ENCODE measurements around the gene PRKCZ. TPM values are rescaled to one million over a fixed set of nuclear protein-coding genes. Genes with fewer than 3 reads are reported as not detected.

PRKCZ gene
- total and polyA plus RNA-seq, 11 donors, result 12.5 to 20.7 (median 16.5) TPM

- H3K27me3 ChIP-seq, result no peaks in the 10 kb centered on the region
- peak in 3 of 4 donors; percentile 29 to 49 (median 43) for ATAC-seq
Measured at GRCh38 chr1:2031546-2032540, 18.4 kb upstream of the PRKCZ start.

GRCh38 chr1:2032737-2033136 is 17.5 kb upstream of the PRKCZ start:
- intact Hi-C loops (cut with DNase I), result no loop called here
- Histone ChIP-seq H3K36me3 (no peaks in the 10 kb centered on the region), H3K4me3 (no peak overlapping the region), H3K9me3 (no peaks in the 10 kb centered on the region), H3K4me1 (peaks cover 0 to 12% (median 0%) of the 10 kb centered on the region in 12 donors), H3K27me3 (no peaks in the 10 kb centered on the region), H3K27ac (peak overlapping the region in 1 of 12 donors; percentile 62)
- ATAC-seq (peak in 3 of 4 donors; percentile 35 to 57 (median 49)), DNase-seq (no peak)
- no peak for TF ChIP-seq POLR2A (IDR thresholded peaks at IDR 0.05)
- TF ChIP-seq CTCF (IDR thresholded peaks at IDR 0.05), result no peak
- WGBS, 4 donors, result 52 to 75% (median 69%) methylated on average over 9 to 14 of the region's 14 CpGs

More at GRCh38 chr1:2031546-2032540, 18.4 kb upstream of the PRKCZ start:
- Histone ChIP-seq H3K4me1 (peaks cover 0 to 12% (median 0%) of the 10 kb centered on the region in 12 donors), H3K36me3 (no peaks in the 10 kb centered on the region), H3K27ac (peak overlapping the region in 1 of 12 donors; percentile 62), H3K9me3 (no peaks in the 10 kb centered on the region), H3K4me3 (no peak overlapping the region)
- TF ChIP-seq CTCF (IDR thresholded peaks at IDR 0.05) (no peak), POLR2A (IDR thresholded peaks at IDR 0.05) (no peak)
- 80 to 84% (median 84%) methylated on average over 19 to 33 of the region's 33 CpGs for WGBS, 4 donors
- intact Hi-C loops (cut with DNase I), result no loop called here
- DNase-seq, result no peak

- WGBS, 4 donors, result 80 to 88% (median 83%) methylated on average over 10 to 13 of the region's 13 CpGs
- intact Hi-C loops (cut with DNase I), result no loop called here
- no peaks in the 10 kb centered on the region for H3K27me3 ChIP-seq
Measured at GRCh38 chr1:2033165-2033564, 17.0 kb upstream of the PRKCZ start.

More at GRCh38 chr1:2033165-2033564, 17.0 kb upstream of the PRKCZ start:
- DNase-seq (no peak), ATAC-seq (no peak)
- no peak for TF ChIP-seq CTCF (IDR thresholded peaks at IDR 0.05)
- no peak for TF ChIP-seq POLR2A (IDR thresholded peaks at IDR 0.05)
- H3K4me1 ChIP-seq, result peaks cover 0 to 12% (median 0%) of the 10 kb centered on the region in 12 donors
- peaks cover 0 to 2% (median 0%) of the 10 kb centered on the region in 12 donors for H3K9me3 ChIP-seq
- peak overlapping the region in 1 of 12 donors; percentile 48 for H3K27ac ChIP-seq
- H3K4me3 ChIP-seq, result no peak overlapping the region
- H3K36me3 ChIP-seq, result no peaks in the 10 kb centered on the region

Measured in heart left ventricle (tissue), 16 donors.